Panc1 (cell line): ENCODE results near the gene CCDC78. TPM values are rescaled to one million over a fixed set of nuclear protein-coding genes. Genes with fewer than 3 reads are reported as not detected.

Experiments used
- ATAC-seq: fragments of 200-7000 bp; cut with Tn5 transposase; 2 replicates; pipeline ENCODE4 v1.9.1; 2020; ENCODE audit warnings: mild to moderate bottlenecking, moderate library complexity
- BruUV-seq: library from RNA; stranded (reverse); fragments of 400-500 nt; replicated peaks from 2 replicates; lab custom pipeline; 2021; lab: Mats Ljungman, UMichigan
- CTCF ChIA-PET: fragments of 300-600 bp; sonication (Branson Sonifier 250); formaldehyde crosslinking; loops from one replicate; lab custom pipeline; 2022; ENCODE audit warnings: antibody characterized with exemption; lab: Charles Lee
- POLR2A ChIA-PET: fragments of 300-600 bp; sonication (Branson Sonifier 250); formaldehyde crosslinking; loops from one replicate; lab custom pipeline; 2022; ENCODE audit warnings: antibody characterized with exemption; lab: Charles Lee
- DNase-seq: peaks from one replicate; pipeline ENCODE4 v3.0.0-alpha.2; 2010; ENCODE audit warnings: low read depth, low spot score
- H3K27ac ChIP-seq: 2 replicates; pipeline ENCODE4 v1.5.1; 2011; ENCODE audit warnings: mild to moderate bottlenecking, low read length, inconsistent platforms
- H3K27me3 ChIP-seq: fragments of 200-500 bp; sonication (Bioruptor generic); 2 replicates; pipeline ENCODE4 v1.6.0; 2014; ENCODE audit warnings: low read length, inconsistent platforms; ENCODE audit not compliant: control insufficient read depth, insufficient read depth
- H3K36me3 ChIP-seq: fragments of 200-500 bp; sonication (Bioruptor generic); 2 replicates; pipeline ENCODE4 v1.5.1; 2014; ENCODE audit warnings: inconsistent platforms, mild to moderate bottlenecking, low read length, moderate library complexity; ENCODE audit not compliant: control insufficient read depth, insufficient read depth
- H3K4me1 ChIP-seq: 2 replicates; pipeline ENCODE4 v1.5.1; 2011; ENCODE audit warnings: inconsistent platforms, mild to moderate bottlenecking, low read length, moderate library complexity; ENCODE audit not compliant: control insufficient read depth, insufficient read depth
- H3K4me3 ChIP-seq, 2 experiments: 2 replicates each; pipeline ENCODE4 v1.5.1; 2011 to 2012; ENCODE audit warnings: low read depth in 2 of 2, low read length in 2 of 2, mild to moderate bottlenecking in 2 of 2, inconsistent platforms in 1 of 2, moderate library complexity in 1 of 2
- H3K9me3 ChIP-seq: fragments of 200-500 bp; sonication (Bioruptor generic); 2 replicates; pipeline ENCODE4 v1.5.1; 2014; ENCODE audit warnings: low read depth, mild to moderate bottlenecking, inconsistent platforms, low read length, moderate library complexity; ENCODE audit not compliant: control insufficient read depth, insufficient read depth
- CTCF ChIP-seq: fragments of 450-650 bp; IDR thresholded peaks from 2 replicates; pipeline ENCODE4 v1.5.1; 2017; ENCODE audit warnings: mild to moderate bottlenecking
- POLR2AphosphoS5 ChIP-seq: IDR thresholded peaks from 2 replicates; pipeline ENCODE4 v1.6.1; 2012; ENCODE audit warnings: mild to moderate bottlenecking, low read depth, low read length, moderate library complexity
- REST ChIP-seq, 2 experiments: IDR thresholded peaks; 2 replicates each; pipeline ENCODE4 v1.6.1; 2011 to 2012; ENCODE audit warnings: low read depth in 2 of 2, control low read depth in 1 of 2, low read length in 1 of 2, mild to moderate bottlenecking in 1 of 2, moderate library complexity in 1 of 2; ENCODE audit not compliant: insufficient read depth in 1 of 2
- SIN3A ChIP-seq: IDR thresholded peaks from 2 replicates; pipeline ENCODE4 v1.6.1; 2012; ENCODE audit warnings: low read depth, mild to moderate bottlenecking, low read length, moderate library complexity, borderline replicate concordance; ENCODE audit not compliant: insufficient read depth
- TCF7L2 ChIP-seq: IDR thresholded peaks from 2 replicates; pipeline ENCODE4 v1.6.1; 2011; ENCODE audit warnings: mild to moderate bottlenecking, low read depth, low read length, inconsistent platforms
- in situ Hi-C: cut with HindIII; loops from 2 replicates; pipeline ENCODE4 v1.10.0; 2016; ENCODE audit warnings: low sequenced_read_pairs, low pct_unique_long_range_greater_than_20kb
- intact Hi-C: fragments of 100-400 bp; cut with micrococcal nuclease; formaldehyde crosslinking; loops from one replicate; pipeline ENCODE4 v1.10.0; 2022; ENCODE audit not compliant: unreplicated experiment
- total RNA-seq: library from RNA; stranded (reverse); gene quantifications from one replicate; pipeline ENCODE4 v1.2.1, GENCODE V29; 2021; ENCODE audit not compliant: unreplicated experiment

CCDC78 gene
- total RNA-seq, 1 experiment from 2014 or later: 18.2 TPM

GRCh38 chr16:725463-726187, 618 bp downstream of the CCDC78 start:
- in situ Hi-C loops: no loop called here
- H3K36me3 ChIP-seq: no peaks in the 10 kb centered on the region
- H3K27ac ChIP-seq: peak overlapping the region; percentile 54; the same call in 1 of the 2 replicates
- intact Hi-C loops: no loop called here
- H3K4me3 ChIP-seq: no peak overlapping the region
- DNase-seq (no peak), ATAC-seq (no peak)
- no peaks in the 10 kb centered on the region for H3K27me3 ChIP-seq
- ChIA-PET CTCF (interaction anchor here (0.6 to 2.1 kb wide), 2 partner anchors 13 to 425 kb away, joined by 7 to 10 read pairs; no protein-coding TSS in a partner anchor), POLR2A (no interaction called here)
- BruUV-seq: no TSS peak
- no peaks in the 10 kb centered on the region for H3K9me3 ChIP-seq
- no peak for TF ChIP-seq TCF7L2
- no peak for TF ChIP-seq CTCF
- no peak for TF ChIP-seq SIN3A
- TF ChIP-seq REST (IDR thresholded peaks at IDR 0.05; ENCODE audit: insufficient read depth in 1 of 2, low read depth in 2 of 2, low read length in 1 of 2): no peak
- no peak for TF ChIP-seq POLR2AphosphoS5
- H3K4me1 ChIP-seq: peaks cover 13% of the 10 kb centered on the region

- no TSS peak for BruUV-seq
- intact Hi-C loops (no loop called here), in situ Hi-C loops (no loop called here)
- Histone ChIP-seq H3K27me3 (no peaks in the 10 kb centered on the region), H3K36me3 (no peaks in the 10 kb centered on the region; the same call in 1 of the 2 replicates), H3K27ac (peak overlapping the region; percentile 17; the same call in 1 of the 2 replicates), H3K9me3 (no peaks in the 10 kb centered on the region), H3K4me3 (no peak overlapping the region), H3K4me1 (peaks cover 16% of the 10 kb centered on the region)
- POLR2A ChIA-PET: interaction anchor here (0.7 kb wide), 1 partner anchor 83 kb away, joined by 3 read pairs; no protein-coding TSS in a partner anchor
- CTCF ChIA-PET: interaction anchor here (0.6 to 2.1 kb wide), 2 partner anchors 12 to 425 kb away, joined by 7 to 10 read pairs; no protein-coding TSS in a partner anchor
- no peak for ATAC-seq
- TF ChIP-seq POLR2AphosphoS5 (no peak), CTCF (no peak), TCF7L2 (no peak), SIN3A (no peak)
- no peak for DNase-seq
Observed at GRCh38 chr16:725041-725376, 1.2 kb downstream of the CCDC78 start.
